Gastrocnemius medialis (tissue), 4 donors: ENCODE results near the gene ETV6.

ENCODE experiments used
- POLR2A ChIP-seq, 2 donors: fragments of 450-650 bp; IDR thresholded peaks; one replicate each; pipeline ENCODE4 v1.6.1; 2017; ENCODE audit warnings: antibody characterized with exemption in 2 of 2, mild to moderate bottlenecking in 2 of 2, moderate library complexity in 2 of 2
- TF ChIP-seq, protein P1 (sequence below), 5 experiments: fragments of 450-650 bp in 3 of 5; fragments of 200-600 bp in 2 of 5; sonication (generic) in 2 of 5; IDR thresholded peaks in 4 of 5; conservative IDR thresholded peaks in 1 of 5; 1 replicate in 4 of 5; 2 replicates in 1 of 5; pipeline ENCODE4 v1.5.1; 2016 to 2019; ENCODE audit warnings: antibody characterized with exemption in 5 of 5, mild to moderate bottlenecking in 3 of 5, moderate library complexity in 3 of 5

- TF ChIP-seq, protein P1, sequence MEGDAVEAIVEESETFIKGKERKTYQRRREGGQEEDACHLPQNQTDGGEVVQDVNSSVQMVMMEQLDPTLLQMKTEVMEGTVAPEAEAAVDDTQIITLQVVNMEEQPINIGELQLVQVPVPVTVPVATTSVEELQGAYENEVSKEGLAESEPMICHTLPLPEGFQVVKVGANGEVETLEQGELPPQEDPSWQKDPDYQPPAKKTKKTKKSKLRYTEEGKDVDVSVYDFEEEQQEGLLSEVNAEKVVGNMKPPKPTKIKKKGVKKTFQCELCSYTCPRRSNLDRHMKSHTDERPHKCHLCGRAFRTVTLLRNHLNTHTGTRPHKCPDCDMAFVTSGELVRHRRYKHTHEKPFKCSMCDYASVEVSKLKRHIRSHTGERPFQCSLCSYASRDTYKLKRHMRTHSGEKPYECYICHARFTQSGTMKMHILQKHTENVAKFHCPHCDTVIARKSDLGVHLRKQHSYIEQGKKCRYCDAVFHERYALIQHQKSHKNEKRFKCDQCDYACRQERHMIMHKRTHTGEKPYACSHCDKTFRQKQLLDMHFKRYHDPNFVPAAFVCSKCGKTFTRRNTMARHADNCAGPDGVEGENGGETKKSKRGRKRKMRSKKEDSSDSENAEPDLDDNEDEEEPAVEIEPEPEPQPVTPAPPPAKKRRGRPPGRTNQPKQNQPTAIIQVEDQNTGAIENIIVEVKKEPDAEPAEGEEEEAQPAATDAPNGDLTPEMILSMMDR (IDR thresholded peaks at IDR 0.05 in 4 of 5, conservative IDR thresholded peaks at IDR 0.05 in 1 of 5), result no peak
- TF ChIP-seq POLR2A (IDR thresholded peaks at IDR 0.05), result no peak
These were observed 216.3 kb downstream of the ETV6 start for GRCh38 chr12:11865824-11866223.
